Endodermal cell (in vitro differentiated cells): ENCODE results near the gene SCAF4. TPM values are rescaled to one million over a fixed set of nuclear protein-coding genes. Genes with fewer than 3 reads are reported as not detected.
"Not testable (repeated sequence)": the region's sequence is repeated elsewhere in the genome, so short reads cannot be mapped to it uniquely, and the experiment has no call there.

Source experiments
- DNase-seq: peaks from one replicate; pipeline ENCODE4 v3.0.0-alpha.2; 2017
- H3K27ac ChIP-seq: 2 replicates; pipeline ENCODE4 v1.5.1; 2013; ENCODE audit warnings: mild to moderate bottlenecking, low read depth, low read length, moderate library complexity
- H3K27me3 ChIP-seq: 2 replicates; pipeline ENCODE4 v1.6.1; 2013; ENCODE audit warnings: mild to moderate bottlenecking, low read length, moderate library complexity; ENCODE audit not compliant: insufficient read depth, control insufficient read depth, poor library complexity, severe bottlenecking
- H3K36me3 ChIP-seq: 2 replicates; pipeline ENCODE4 v1.7.0; 2013; ENCODE audit warnings: mild to moderate bottlenecking, low read length, moderate library complexity; ENCODE audit not compliant: control insufficient read depth, insufficient read depth
- H3K4me1 ChIP-seq: one replicate; pipeline ENCODE4 v1.7.0; 2013; ENCODE audit warnings: low read length; ENCODE audit not compliant: control insufficient read depth, insufficient read depth
- H3K4me3 ChIP-seq: 2 replicates; pipeline ENCODE4 v1.5.1; 2013; ENCODE audit warnings: mild to moderate bottlenecking, low read length, moderate library complexity
- H3K9ac ChIP-seq: 2 replicates; pipeline ENCODE4 v1.6.1; 2013; ENCODE audit warnings: mild to moderate bottlenecking, low read length, moderate library complexity; ENCODE audit not compliant: poor library complexity, severe bottlenecking; ENCODE audit errors: extremely low read depth
- H3K9me3 ChIP-seq: 2 replicates; pipeline ENCODE4 v1.6.1; 2013; ENCODE audit warnings: mild to moderate bottlenecking, low read length, moderate library complexity; ENCODE audit not compliant: control insufficient read depth
- H3K27ac Mint-ChIP-seq: 2 replicates; pipeline ENCODE4 v1.8.0; 2020; ENCODE audit warnings: mixed read lengths
- H3K27me3 Mint-ChIP-seq: 2 replicates; pipeline ENCODE4 v1.8.0; 2021; ENCODE audit warnings: mild to moderate bottlenecking, mixed read lengths; ENCODE audit not compliant: insufficient read depth
- H3K36me3 Mint-ChIP-seq: 2 replicates; pipeline ENCODE4 v1.8.0; 2020; ENCODE audit warnings: low read depth, mixed read lengths
- H3K4me1 Mint-ChIP-seq: 2 replicates; pipeline ENCODE4 v1.8.0; 2020; ENCODE audit warnings: mixed read lengths
- H3K4me3 Mint-ChIP-seq: 2 replicates; pipeline ENCODE4 v1.8.0; 2020; ENCODE audit warnings: mild to moderate bottlenecking, moderate library complexity, mixed read lengths
- H3K9me3 Mint-ChIP-seq: 2 replicates; pipeline ENCODE4 v1.8.0; 2020; ENCODE audit warnings: mild to moderate bottlenecking, mixed read lengths
- CTCF ChIP-seq: fragments of 200-600 bp; sonication (generic); conservative IDR thresholded peaks from 2 replicates; pipeline ENCODE4 v1.5.0; 2021; ENCODE audit warnings: antibody characterized with exemption, mild to moderate bottlenecking
- WGBS, 2 experiments: methylation state at CpG; one replicate each; pipeline versions ENCODE4 v1.1.5 to v1.1.7; 2013; ENCODE audit warnings: missing lambda C conversion rate in 2 of 2, mixed read lengths in 1 of 2; ENCODE audit not compliant: insufficient coverage in 1 of 2, insufficient read length in 1 of 2; 5-methylcytosine and 5-hydroxymethylcytosine counted together
- total RNA-seq, 2 donors: library from RNA; stranded (reverse); fragmentation: NEBNext Ultra II Directional in 1 of 2; extraction: Animal tissue kit (Norgen Biotek cat#: 25700) in 1 of 2; gene quantifications; 2 replicates in 1 of 2; 3 replicates in 1 of 2; pipeline ENCODE4 v1.2.1, GENCODE V29; 2021

The SCAF4 gene
- total RNA-seq, 2 donors from 2014 or later: 61.3 to 67.8 TPM

DNA sequence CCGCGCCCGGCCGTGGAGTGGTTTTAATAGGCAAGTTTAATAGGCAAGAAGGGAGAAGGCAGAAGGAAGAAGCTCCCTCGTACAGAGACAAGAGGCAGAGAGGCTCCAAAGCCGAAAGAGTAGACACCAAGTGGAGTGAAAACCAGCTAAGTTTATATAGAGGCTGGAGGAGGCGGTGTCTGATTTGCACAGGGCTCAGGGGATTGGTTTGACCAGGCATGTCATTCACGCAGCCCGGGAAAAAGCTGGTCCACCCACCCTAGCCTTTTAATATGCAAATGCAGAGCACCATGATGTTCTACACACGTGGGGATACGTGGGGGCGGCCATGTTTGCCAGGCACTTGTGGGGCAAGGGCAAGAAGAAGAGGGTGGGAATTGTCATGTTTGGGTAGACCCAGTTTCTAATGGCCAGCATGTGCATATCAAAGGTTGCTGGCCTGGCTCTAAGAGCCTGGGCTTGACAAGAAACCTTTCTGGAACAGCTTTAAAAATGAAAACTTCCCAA is 90.4 kb downstream of the SCAF4 start:
- no peak overlapping the region for H3K27ac ChIP-seq
- H3K9me3 ChIP-seq: peaks cover 4% of the 10 kb centered on the region
- H3K9me3 Mint-ChIP-seq: peaks cover 18% of the 10 kb centered on the region
- no peaks in the 10 kb centered on the region for H3K4me1 ChIP-seq
- no peaks in the 10 kb centered on the region for H3K27me3 ChIP-seq
- H3K36me3 ChIP-seq: no peaks in the 10 kb centered on the region
- no peak overlapping the region for H3K4me3 ChIP-seq
- H3K4me1 Mint-ChIP-seq: no peaks in the 10 kb centered on the region
- H3K27ac Mint-ChIP-seq: no peak overlapping the region
- no peaks in the 10 kb centered on the region for H3K27me3 Mint-ChIP-seq
- peak; percentile 36 for DNase-seq
- no peak overlapping the region for H3K9ac ChIP-seq
- no peaks in the 10 kb centered on the region for H3K36me3 Mint-ChIP-seq
- TF ChIP-seq CTCF: no peak
- no peak overlapping the region for H3K4me3 Mint-ChIP-seq
- 92 to 98% methylated on average over 8 to 12 of the region's 12 CpGs for WGBS, 2 experiments

DNA sequence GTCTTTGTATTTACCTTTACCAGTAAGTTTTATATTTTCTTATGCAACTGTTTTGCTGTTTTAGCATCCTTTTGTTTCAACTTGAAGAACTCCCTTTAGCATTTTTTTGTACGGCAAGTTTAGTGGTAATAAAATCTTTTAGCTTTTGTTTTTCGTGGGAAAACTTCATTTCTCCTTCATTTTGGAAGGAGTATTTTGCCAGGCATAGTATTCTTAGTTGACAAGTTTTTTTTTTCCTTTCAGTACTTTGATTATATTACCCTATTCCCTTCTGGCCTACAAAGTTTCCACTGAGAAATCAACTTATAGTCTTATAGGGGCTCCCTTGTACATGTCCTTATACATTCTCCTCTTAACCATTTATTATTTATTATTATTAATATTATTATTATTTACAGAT is 95.0 kb downstream of the SCAF4 start:
- no peak for TF ChIP-seq CTCF
- no peak overlapping the region for H3K9ac ChIP-seq
- H3K27ac ChIP-seq: no peak overlapping the region
- no peaks in the 10 kb centered on the region for H3K36me3 ChIP-seq
- Mint-ChIP-seq H3K9me3 (peaks cover 17% of the 10 kb centered on the region), H3K27me3 (no peaks in the 10 kb centered on the region), H3K4me3 (no peak overlapping the region), H3K36me3 (no peaks in the 10 kb centered on the region), H3K4me1 (no peaks in the 10 kb centered on the region), H3K27ac (no peak overlapping the region)
- no peak for DNase-seq
- H3K4me1 ChIP-seq: no peaks in the 10 kb centered on the region
- peaks cover 5% of the 10 kb centered on the region for H3K9me3 ChIP-seq
- 84% methylated on average over 2 of the region's 2 CpGs; no CpG with 5 or more reads in 1 of the 2 experiments for WGBS, 2 experiments
- H3K27me3 ChIP-seq: no peaks in the 10 kb centered on the region
- H3K4me3 ChIP-seq: no peak overlapping the region

GRCh38 chr21:31634993-31635392 is 96.9 kb downstream of the SCAF4 start:
- Histone ChIP-seq H3K36me3 (no peaks in the 10 kb centered on the region), H3K4me3 (no peak overlapping the region), H3K27ac (no peak overlapping the region), H3K27me3 (no peaks in the 10 kb centered on the region), H3K9me3 (peaks cover 5% of the 10 kb centered on the region), H3K9ac (no peak overlapping the region), H3K4me1 (no peaks in the 10 kb centered on the region)
- no peak for TF ChIP-seq CTCF
- H3K27me3 Mint-ChIP-seq: no peaks in the 10 kb centered on the region
- no peaks in the 10 kb centered on the region for H3K36me3 Mint-ChIP-seq
- H3K27ac Mint-ChIP-seq: no peak overlapping the region
- DNase-seq: no peak
- no peaks in the 10 kb centered on the region for H3K4me1 Mint-ChIP-seq
- 93% methylated on average over 3 of the region's 3 CpGs; no CpG with 5 or more reads in 1 of the 2 experiments for WGBS, 2 experiments
- no peak overlapping the region for H3K4me3 Mint-ChIP-seq
- peaks cover 8% of the 10 kb centered on the region for H3K9me3 Mint-ChIP-seq

DNA sequence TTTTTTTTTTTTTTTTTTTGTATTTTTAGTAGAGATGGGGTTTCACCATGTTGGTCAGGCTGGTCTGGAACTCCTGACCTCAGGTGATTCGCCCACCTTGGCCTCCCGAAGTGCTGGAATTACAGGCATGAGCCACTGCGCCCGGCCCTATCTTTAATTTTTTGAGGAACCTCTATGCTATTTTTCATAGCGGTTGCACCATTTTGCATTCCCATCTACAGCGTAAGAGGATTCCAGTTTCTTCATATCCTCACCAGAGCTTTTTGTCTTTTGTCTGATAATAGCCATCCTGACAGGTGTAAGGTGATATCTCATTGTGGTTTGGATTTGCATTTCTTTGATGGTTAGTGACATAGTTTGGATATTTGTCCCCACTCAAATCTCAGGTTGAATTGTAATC is 100.0 kb downstream of the SCAF4 start:
- not testable (repeated sequence) for H3K9ac ChIP-seq, H3K9me3 Mint-ChIP-seq

More for the DNA sequence above, 100.0 kb downstream of the SCAF4 start:
- H3K4me3 Mint-ChIP-seq, H3K4me1 ChIP-seq, H3K27ac ChIP-seq, H3K4me3 ChIP-seq, H3K9me3 ChIP-seq, H3K27me3 ChIP-seq, H3K36me3 Mint-ChIP-seq, H3K4me1 Mint-ChIP-seq, H3K27ac Mint-ChIP-seq, H3K36me3 ChIP-seq, H3K27me3 Mint-ChIP-seq: not testable (repeated sequence)
- WGBS, 2 experiments: 91 to 94% methylated on average over 5 to 6 of the region's 6 CpGs
- peak; percentile 1 for DNase-seq
